ENCODE results near the gene TBX4.
"Not testable (repeated sequence)": the region's sequence is repeated elsewhere in the genome, so short reads cannot be mapped to it uniquely, and the experiment has no call there.

The TBX4 gene

GRCh38 chr17:61502292-61502691, 50.1 kb downstream of the TBX4 start:
- no peak for DNase-seq

GRCh38 chr17:61503961-61504360, 51.7 kb downstream of the TBX4 start:
- no peak for DNase-seq

- DNase-seq: no peak
Measured at GRCh38 chr17:61504697-61505096, 52.5 kb downstream of the TBX4 start.

- DNase-seq: no peak
Measured at GRCh38 chr17:61505846-61506627, 53.8 kb downstream of the TBX4 start.

- no peak for DNase-seq
Measured at GRCh38 chr17:61507383-61508066, 55.3 kb downstream of the TBX4 start.

GRCh38 chr17:61508912-61509311, 56.7 kb downstream of the TBX4 start:
- no peak for DNase-seq

- not testable (repeated sequence) for DNase-seq
Measured at GRCh38 chr17:61509454-61509853, 57.2 kb downstream of the TBX4 start.

- DNase-seq: no peak
Measured at GRCh38 chr17:61510237-61510636, 58.0 kb downstream of the TBX4 start.

- DNase-seq: no peak
Measured at GRCh38 chr17:61510991-61511390, 58.8 kb downstream of the TBX4 start.

GRCh38 chr17:61511480-61512182, 59.4 kb downstream of the TBX4 start:
- no peak for DNase-seq

GRCh38 chr17:61514491-61514890, 62.3 kb downstream of the TBX4 start:
- DNase-seq: no peak

- DNase-seq: no peak
Measured at GRCh38 chr17:61517265-61517664, 65.0 kb downstream of the TBX4 start.

- DNase-seq: no peak
Measured at GRCh38 chr17:61517843-61518606, 65.8 kb downstream of the TBX4 start.

- DNase-seq: no peak
Measured at GRCh38 chr17:61519139-61519538, 66.9 kb downstream of the TBX4 start.

GRCh38 chr17:61519754-61520440, 67.7 kb downstream of the TBX4 start:
- DNase-seq: no peak

GRCh38 chr17:61520897-61521296, 68.7 kb downstream of the TBX4 start:
- DNase-seq: no peak

GRCh38 chr17:61522088-61522487, 69.9 kb downstream of the TBX4 start:
- no peak for DNase-seq

GRCh38 chr17:61524319-61524718, 72.1 kb downstream of the TBX4 start:
- no peak for DNase-seq

- not testable (repeated sequence) for DNase-seq
Measured at GRCh38 chr17:61527441-61527840, 75.2 kb downstream of the TBX4 start.

- no peak for DNase-seq
Measured at GRCh38 chr17:61528171-61528570, 75.9 kb downstream of the TBX4 start.

- no peak for DNase-seq
Measured at GRCh38 chr17:61531223-61531622, 79.0 kb downstream of the TBX4 start.

GRCh38 chr17:61532826-61533225, 80.6 kb downstream of the TBX4 start:
- no peak for DNase-seq
